ENCODE data around the gene LAMA4. TPM values are rescaled to one million over a fixed set of nuclear protein-coding genes. Genes with fewer than 3 reads are reported as not detected.

The LAMA4 gene
- total and polyA plus RNA-seq, 2 of the 13 experiments (the other 11 are each of a cell fraction or from before 2014, with no cell fraction given) = not detected

DNA sequence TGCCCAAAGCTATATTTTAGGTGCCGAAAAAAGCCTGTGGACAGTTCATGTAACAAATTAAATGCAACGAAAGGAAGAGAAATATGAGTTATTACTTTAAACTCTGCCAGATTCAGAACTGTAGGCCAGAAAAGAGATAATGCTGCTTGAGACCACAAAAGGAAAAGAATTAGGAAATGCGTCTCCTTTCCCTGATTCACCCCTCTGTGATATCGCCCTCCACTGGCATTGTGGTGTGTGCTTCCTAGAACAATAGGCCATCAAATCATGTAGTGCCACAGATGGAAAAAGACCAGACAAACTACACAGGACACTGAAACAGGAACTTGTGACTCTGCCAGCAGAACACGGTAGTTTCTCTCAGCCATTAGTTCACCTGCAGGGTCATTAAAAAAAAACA is 14.7 kb upstream of the LAMA4 start:
- Histone ChIP-seq H3K36me3 (replicated peaks in 1 of 2; ENCODE audit: control insufficient read depth in 1 of 2, insufficient read depth in 2 of 2, low read length in 2 of 2) (no peaks in the 10 kb centered on the region), H3K4me3 (replicated peaks in 1 of 3; ENCODE audit: insufficient read depth in 1 of 3, low read depth in 2 of 3, low read length in 3 of 3) (no peak overlapping the region), H4K20me1 (ENCODE audit: insufficient read depth, low read length) (no peaks in the 10 kb centered on the region), H3K9ac (ENCODE audit: insufficient read depth, low read depth, low read length) (no peak overlapping the region), H3K27me3 (ENCODE audit: control insufficient read depth in 1 of 2, insufficient read depth in 2 of 2, low read length in 2 of 2) (no peaks in the 10 kb centered on the region; a peak in 1 of 5 replicates), H2AFZ (ENCODE audit: low read length) (no peak overlapping the region), H3K9me3 (ENCODE audit: low read length) (no peaks in the 10 kb centered on the region), H3K27ac (ENCODE audit: extremely low read length, insufficient read depth, low read length) (no peak overlapping the region), H3K79me2 (ENCODE audit: insufficient read depth, low read length) (no peaks in the 10 kb centered on the region), H3K4me1 (ENCODE audit: insufficient read depth, low read length) (no peaks in the 10 kb centered on the region), H3K4me2 (ENCODE audit: low read depth, low read length) (no peak overlapping the region)
- ATAC-seq (no peak), DNase-seq (ENCODE audit: low spot score) (no peak), FAIRE-seq (no peak)
- in situ Hi-C loops (cut with HindIII; ENCODE audit: extremely low pct_ligation_motif_present, low pct_unique_long_range_greater_than_20kb) = no loop called here
- intact Hi-C loops (cut with micrococcal nuclease; ENCODE audit: unreplicated experiment) = no loop called here
- BruUV-seq (replicated peaks) = no TSS peak
- no peak for TF ChIP-seq ETV5 (CRISPR knock-in tag; IDR thresholded peaks at IDR 0.05; ENCODE audit: borderline replicate concordance)
- TF ChIP-seq ZNF557 (CRISPR knock-in tag; IDR thresholded peaks at IDR 0.05) = no peak
- TF ChIP-seq ZFP91 (CRISPR knock-in tag; IDR thresholded peaks at IDR 0.05; ENCODE audit: borderline replicate concordance) = no peak
- no peak for TF ChIP-seq MLLT10 (CRISPR knock-in tag; IDR thresholded peaks at IDR 0.05)
- no peak for TF ChIP-seq ZBTB38 (CRISPR knock-in tag; IDR thresholded peaks at IDR 0.05)
- ChIA-PET CTCF (ENCODE audit: low intra/inter-chr PET ratio, low total read pairs) (no interaction called here), POLR2A (no interaction called here)
- WGBS (ENCODE audit: low lambda C conversion rate) = 22% methylated on average over 5 of the region's 5 CpGs

DNA sequence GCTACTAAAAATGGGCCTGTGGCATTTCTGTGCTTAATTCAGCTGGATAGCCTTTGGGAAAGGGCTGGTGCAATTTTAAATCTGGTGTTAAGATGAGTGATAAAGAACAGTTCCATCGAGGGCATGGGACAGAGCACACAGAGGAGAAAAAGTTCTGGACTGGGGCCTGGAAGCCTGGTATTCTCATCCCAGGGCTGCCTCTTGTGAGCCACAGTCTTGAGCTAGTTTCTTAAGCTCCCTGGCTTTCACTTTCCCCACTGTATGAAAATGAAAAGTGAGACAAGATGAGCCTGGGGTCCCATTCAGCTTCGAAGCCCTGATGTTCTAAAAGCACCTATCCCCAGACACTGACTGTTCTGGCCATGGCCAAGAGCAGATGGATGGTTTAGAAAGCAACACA is 14.3 kb upstream of the LAMA4 start:
- ATAC-seq = no peak
- intact Hi-C loops (cut with micrococcal nuclease; ENCODE audit: unreplicated experiment) = no loop called here
- Histone ChIP-seq H3K27ac (ENCODE audit: extremely low read length, insufficient read depth, low read length) (no peak overlapping the region), H3K4me1 (ENCODE audit: insufficient read depth, low read length) (no peaks in the 10 kb centered on the region), H2AFZ (ENCODE audit: low read length) (no peak overlapping the region), H3K4me3 (replicated peaks in 1 of 3; ENCODE audit: insufficient read depth in 1 of 3, low read depth in 2 of 3, low read length in 3 of 3) (no peak overlapping the region), H3K9me3 (ENCODE audit: low read length) (no peaks in the 10 kb centered on the region), H3K4me2 (ENCODE audit: low read depth, low read length) (no peak overlapping the region), H4K20me1 (ENCODE audit: insufficient read depth, low read length) (no peaks in the 10 kb centered on the region), H3K9ac (ENCODE audit: insufficient read depth, low read depth, low read length) (no peak overlapping the region), H3K36me3 (replicated peaks in 1 of 2; ENCODE audit: control insufficient read depth in 1 of 2, insufficient read depth in 2 of 2, low read length in 2 of 2) (no peaks in the 10 kb centered on the region), H3K27me3 (ENCODE audit: control insufficient read depth in 1 of 2, insufficient read depth in 2 of 2, low read length in 2 of 2) (no peaks in the 10 kb centered on the region; a peak in 1 of 5 replicates), H3K79me2 (ENCODE audit: insufficient read depth, low read length) (no peaks in the 10 kb centered on the region)
- BruUV-seq (replicated peaks) = no TSS peak
- in situ Hi-C loops (cut with HindIII; ENCODE audit: extremely low pct_ligation_motif_present, low pct_unique_long_range_greater_than_20kb) = no loop called here
- POLR2A ChIA-PET = no interaction called here
- CTCF ChIA-PET (ENCODE audit: low intra/inter-chr PET ratio, low total read pairs) = no interaction called here
- WGBS (ENCODE audit: low lambda C conversion rate) = 4% methylated on average over 2 of the region's 2 CpGs
- no peak for DNase-seq (ENCODE audit: low spot score)
- FAIRE-seq = no peak
- TF ChIP-seq JUNB (CRISPR knock-in tag; IDR thresholded peaks at IDR 0.05; ENCODE audit: borderline replicate concordance) (no peak), ZNF781 (CRISPR knock-in tag; IDR thresholded peaks at IDR 0.05; ENCODE audit: borderline replicate concordance, not compliant biosample characterization) (no peak), ZNF253 (CRISPR knock-in tag; IDR thresholded peaks at IDR 0.05; ENCODE audit: borderline replicate concordance) (no peak), ZNF563 (CRISPR knock-in tag; IDR thresholded peaks at IDR 0.05) (no peak), ZNF496 (CRISPR knock-in tag; IDR thresholded peaks at IDR 0.05; ENCODE audit: insufficient replicate concordance) (no peak), ZNF501 (CRISPR knock-in tag; IDR thresholded peaks at IDR 0.05) (no peak)
- TF ChIP-seq, protein P1, sequence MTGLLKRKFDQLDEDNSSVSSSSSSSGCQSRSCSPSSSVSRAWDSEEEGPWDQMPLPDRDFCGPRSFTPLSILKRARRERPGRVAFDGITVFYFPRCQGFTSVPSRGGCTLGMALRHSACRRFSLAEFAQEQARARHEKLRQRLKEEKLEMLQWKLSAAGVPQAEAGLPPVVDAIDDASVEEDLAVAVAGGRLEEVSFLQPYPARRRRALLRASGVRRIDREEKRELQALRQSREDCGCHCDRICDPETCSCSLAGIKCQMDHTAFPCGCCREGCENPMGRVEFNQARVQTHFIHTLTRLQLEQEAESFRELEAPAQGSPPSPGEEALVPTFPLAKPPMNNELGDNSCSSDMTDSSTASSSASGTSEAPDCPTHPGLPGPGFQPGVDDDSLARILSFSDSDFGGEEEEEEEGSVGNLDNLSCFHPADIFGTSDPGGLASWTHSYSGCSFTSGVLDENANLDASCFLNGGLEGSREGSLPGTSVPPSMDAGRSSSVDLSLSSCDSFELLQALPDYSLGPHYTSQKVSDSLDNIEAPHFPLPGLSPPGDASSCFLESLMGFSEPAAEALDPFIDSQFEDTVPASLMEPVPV (CRISPR knock-in tag; IDR thresholded peaks at IDR 0.05) = no peak
- TF ChIP-seq, protein P2, sequence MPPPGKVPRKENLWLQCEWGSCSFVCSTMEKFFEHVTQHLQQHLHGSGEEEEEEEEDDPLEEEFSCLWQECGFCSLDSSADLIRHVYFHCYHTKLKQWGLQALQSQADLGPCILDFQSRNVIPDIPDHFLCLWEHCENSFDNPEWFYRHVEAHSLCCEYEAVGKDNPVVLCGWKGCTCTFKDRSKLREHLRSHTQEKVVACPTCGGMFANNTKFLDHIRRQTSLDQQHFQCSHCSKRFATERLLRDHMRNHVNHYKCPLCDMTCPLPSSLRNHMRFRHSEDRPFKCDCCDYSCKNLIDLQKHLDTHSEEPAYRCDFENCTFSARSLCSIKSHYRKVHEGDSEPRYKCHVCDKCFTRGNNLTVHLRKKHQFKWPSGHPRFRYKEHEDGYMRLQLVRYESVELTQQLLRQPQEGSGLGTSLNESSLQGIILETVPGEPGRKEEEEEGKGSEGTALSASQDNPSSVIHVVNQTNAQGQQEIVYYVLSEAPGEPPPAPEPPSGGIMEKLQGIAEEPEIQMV (CRISPR knock-in tag; IDR thresholded peaks at IDR 0.05; ENCODE audit: low read depth) = no peak
